HG03064 (cell line): ENCODE data around the gene COPS8.

ENCODE experiments used
- ATAC-seq: cut with Tn5 transposase; IDR thresholded peaks from one replicate; pipeline ENCODE4 v1.9.1; 2021; ENCODE audit warnings: low read depth; ENCODE audit not compliant: unreplicated experiment

COPS8 gene

GRCh38 chr2:237097911-237098702 is 12.4 kb downstream of the COPS8 start:
- no peak for ATAC-seq

GRCh38 chr2:237099804-237100203 is 14.1 kb downstream of the COPS8 start:
- ATAC-seq: no peak

GRCh38 chr2:237101118-237101979 is 15.7 kb downstream of the COPS8 start:
- no peak for ATAC-seq

- ATAC-seq: no peak
Observed at GRCh38 chr2:237102428-237102827, 16.7 kb downstream of the COPS8 start.

GRCh38 chr2:237109421-237109934 is 23.8 kb downstream of the COPS8 start:
- no peak for ATAC-seq

- ATAC-seq: no peak
Observed at GRCh38 chr2:237113026-237113795, 27.5 kb downstream of the COPS8 start.

GRCh38 chr2:237115870-237116269 is 30.2 kb downstream of the COPS8 start:
- no peak for ATAC-seq

GRCh38 chr2:237116431-237116830 is 30.7 kb downstream of the COPS8 start:
- no peak for ATAC-seq

- ATAC-seq: no peak
Observed at GRCh38 chr2:237118025-237118424, 32.3 kb downstream of the COPS8 start.

- no peak for ATAC-seq
Observed at GRCh38 chr2:237118561-237119155, 33.0 kb downstream of the COPS8 start.

- ATAC-seq: no peak
Observed at GRCh38 chr2:237120916-237121315, 35.2 kb downstream of the COPS8 start.

GRCh38 chr2:237121321-237121720 is 35.6 kb downstream of the COPS8 start:
- ATAC-seq: no peak

- ATAC-seq: no peak
Observed at GRCh38 chr2:237122214-237122666, 36.6 kb downstream of the COPS8 start.

- no peak for ATAC-seq
Observed at GRCh38 chr2:237124820-237125219, 39.1 kb downstream of the COPS8 start.

- no peak for ATAC-seq
Observed at GRCh38 chr2:237125967-237126366, 40.3 kb downstream of the COPS8 start.

GRCh38 chr2:237126519-237127174 is 41.0 kb downstream of the COPS8 start:
- ATAC-seq: no peak

- no peak for ATAC-seq
Observed at GRCh38 chr2:237128026-237128703, 42.5 kb downstream of the COPS8 start.

GRCh38 chr2:237128845-237129592 is 43.3 kb downstream of the COPS8 start:
- ATAC-seq: no peak
